Stimulated activated CD8-positive, alpha-beta memory T cell treated with anti-CD3 and anti-CD28 coated beads, Interleukin-7, amount 100 ng/mL, for 4 hours (primary cell): ENCODE results near the gene SAMHD1.
"Not testable (repeated sequence)": the region's sequence is repeated elsewhere in the genome, so short reads cannot be mapped to it uniquely, and the experiment has no call there.

Source experiments
- DNase-seq, 2 donors: peaks; one replicate each; pipeline ENCODE4 v3.0.0-alpha.2; 2020; ENCODE audit warnings: low read depth in 2 of 2

Gene SAMHD1

DNA sequence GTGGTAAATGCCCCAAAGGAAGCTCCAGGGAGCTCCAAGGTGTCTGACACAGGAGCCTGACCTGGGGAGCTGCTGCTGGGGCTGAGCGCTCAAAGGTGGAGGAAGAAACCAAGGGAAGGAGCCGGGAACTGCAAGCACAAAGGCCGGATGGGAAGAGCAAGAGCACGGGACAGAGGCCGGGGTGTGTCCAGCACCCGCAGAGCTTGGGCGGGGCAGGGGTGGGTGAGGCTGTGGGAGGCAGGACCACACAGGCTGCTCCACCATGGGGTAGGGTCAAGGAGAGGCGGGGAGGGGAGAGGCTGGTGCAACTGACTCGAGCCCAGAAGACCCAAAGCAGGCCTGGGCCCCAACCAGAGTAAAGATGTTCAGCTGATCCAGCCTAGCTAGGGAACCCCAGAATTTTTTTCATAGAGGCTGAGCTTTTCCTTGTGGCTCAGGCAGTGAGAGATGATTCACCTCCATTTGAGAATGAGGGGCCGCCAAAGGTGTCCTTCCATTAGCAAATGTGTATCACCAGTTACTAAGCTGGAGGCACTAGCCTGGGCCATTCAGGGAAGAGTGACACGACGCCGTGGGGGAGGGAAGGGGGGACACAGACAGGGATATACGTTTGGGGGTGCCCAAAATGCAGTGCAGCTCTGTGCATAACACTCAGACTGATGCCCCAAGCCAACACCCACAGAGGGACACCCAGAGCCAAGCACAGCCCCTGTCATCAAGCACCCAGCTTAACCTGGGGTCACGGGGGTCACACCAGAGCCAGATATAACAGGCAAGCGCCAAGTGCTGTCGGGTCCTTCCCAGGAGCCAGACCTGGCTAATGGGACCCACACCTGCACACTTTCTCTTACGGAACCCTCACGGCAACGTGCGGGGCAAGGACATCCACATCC lies 96.9 kb downstream of the SAMHD1 start:
- no peak for DNase-seq

DNA sequence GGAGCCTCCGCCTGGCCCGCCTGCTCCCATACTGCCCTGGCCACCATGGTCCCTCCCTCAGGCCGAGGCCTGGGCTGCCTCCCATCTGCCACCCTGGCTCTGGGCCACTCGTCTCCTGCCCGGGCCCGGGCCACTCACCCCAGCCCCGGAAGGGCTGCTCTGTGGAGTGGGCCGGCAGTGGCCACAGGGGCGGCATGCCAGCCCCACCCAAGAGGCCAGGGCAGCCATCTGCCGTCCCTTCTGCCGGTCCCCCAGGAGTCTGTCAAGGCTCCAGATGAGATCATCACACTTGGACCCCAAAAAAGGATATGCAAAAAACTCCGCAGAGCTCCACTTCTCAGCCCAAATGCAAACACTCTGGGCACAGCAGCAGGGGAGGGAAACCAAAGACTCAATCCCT lies 99.3 kb downstream of the SAMHD1 start:
- DNase-seq: no peak

DNA sequence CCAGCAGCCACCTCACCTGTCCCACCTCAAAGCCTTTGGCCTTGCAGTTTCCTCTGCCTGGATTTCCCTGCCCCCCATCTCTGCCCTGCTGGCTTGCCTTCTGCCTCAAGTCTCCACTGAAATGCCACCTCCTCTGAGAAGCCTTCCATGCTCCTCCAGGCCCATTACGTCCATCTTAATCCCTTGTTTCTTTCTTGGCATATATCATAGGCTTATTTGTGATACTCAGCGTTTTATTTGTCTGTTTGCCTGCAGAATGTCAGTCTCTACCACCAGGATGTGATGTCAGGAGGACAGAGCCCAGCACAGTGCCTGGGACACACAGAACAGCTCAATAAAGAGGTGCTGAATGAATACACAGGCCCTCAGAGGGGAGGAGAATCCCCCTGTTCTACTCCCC lies 100.0 kb downstream of the SAMHD1 start:
- DNase-seq: no peak

DNA sequence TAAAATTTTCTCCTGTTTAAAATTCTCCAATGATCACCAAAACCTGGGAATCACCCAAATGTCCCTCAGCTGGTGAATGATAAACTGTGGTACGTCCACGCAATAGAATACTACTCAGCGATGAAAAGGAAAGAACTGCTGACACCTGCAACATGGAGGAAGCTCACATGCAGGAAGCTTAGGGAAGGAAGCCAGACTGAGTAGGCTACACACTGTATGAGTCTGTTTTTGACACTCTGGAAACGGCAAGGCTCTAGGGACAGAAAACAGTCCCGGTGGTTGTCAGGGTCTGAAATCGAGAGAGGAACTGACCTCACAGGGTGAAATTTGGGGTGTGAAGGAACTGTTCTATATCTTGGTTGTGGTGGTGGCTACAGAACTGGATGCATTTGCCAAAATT lies 100.7 kb downstream of the SAMHD1 start:
- no peak for DNase-seq

DNA sequence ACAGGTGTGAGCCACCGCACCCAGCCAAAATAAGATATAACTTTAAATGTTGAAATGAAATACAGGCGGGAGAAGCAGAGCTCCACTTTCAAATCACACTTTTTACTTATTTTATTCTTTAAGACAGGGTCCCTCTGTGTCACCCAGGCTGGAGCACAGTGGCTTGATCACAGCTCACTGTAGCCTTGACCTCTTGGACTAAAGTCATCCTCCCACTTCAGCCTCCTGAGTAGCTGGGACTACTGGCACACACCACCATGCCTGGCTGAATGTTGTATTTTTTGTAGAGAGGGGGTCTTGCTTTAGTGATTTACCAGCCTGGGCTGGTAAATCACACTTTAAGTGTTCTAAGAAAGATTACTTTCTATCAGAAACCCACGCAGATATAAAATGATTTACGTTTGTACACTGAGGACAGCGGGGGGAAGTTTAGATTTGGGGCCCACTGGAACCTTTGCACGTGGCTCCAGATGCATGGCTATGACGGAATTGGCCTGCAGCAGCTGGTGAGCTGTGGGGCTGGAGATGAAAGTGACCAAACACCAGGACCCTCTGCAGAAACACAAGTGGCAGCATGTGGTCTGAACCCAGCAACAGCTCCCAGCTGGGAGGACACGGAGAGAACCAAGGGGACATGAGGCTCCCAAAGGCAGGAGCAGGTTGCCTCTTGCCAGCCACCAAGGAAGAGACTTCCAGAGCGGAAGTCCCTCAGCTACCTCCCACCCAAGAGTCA lies 102.0 kb downstream of the SAMHD1 start:
- no peak for DNase-seq

DNA sequence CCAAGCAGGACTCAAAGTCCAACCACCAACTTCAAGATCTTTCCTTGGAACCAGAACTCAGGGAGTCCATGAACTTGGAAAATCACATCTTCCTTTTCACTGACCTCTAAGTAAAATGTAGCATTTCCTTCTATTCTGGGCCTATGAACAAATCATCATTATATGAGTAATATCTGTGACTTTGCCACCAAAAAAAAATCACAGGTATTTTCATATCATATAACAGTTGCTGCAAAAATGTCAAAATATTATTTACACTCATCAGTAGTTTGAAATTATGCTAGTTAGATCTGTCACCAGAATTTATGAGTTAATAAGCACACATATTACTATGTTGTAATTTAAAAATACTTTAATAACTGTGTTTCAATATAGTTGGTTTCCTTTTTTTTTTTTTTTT lies 102.8 kb downstream of the SAMHD1 start:
- no peak for DNase-seq

DNA sequence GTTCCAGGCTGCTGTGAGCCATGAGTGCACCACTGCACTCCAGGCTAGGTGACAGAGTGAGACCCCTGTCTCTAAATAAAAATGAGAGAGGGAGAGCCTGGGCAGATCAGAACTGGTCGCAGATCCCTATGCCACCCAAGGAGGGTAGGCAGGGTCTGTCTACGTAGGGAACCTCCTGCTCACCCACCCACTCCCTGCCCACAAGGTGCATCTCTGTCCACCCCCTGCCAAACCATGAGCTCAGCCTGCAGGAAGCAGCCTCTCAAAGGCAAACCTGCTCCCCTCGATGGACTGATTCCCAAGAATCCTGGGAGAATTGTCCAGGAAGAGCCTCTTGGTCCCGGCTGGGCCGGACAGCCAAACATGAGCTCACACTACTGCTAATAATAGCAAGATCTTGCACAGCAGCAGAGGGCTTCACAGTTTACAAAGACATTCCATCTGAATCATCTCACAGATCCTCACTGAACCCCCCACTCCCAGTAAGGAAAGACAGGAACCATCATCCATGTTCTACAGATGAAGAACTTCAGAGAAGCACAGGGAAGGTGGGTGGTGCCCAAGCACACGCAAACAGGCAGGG lies 103.3 kb downstream of the SAMHD1 start:
- no peak for DNase-seq

DNA sequence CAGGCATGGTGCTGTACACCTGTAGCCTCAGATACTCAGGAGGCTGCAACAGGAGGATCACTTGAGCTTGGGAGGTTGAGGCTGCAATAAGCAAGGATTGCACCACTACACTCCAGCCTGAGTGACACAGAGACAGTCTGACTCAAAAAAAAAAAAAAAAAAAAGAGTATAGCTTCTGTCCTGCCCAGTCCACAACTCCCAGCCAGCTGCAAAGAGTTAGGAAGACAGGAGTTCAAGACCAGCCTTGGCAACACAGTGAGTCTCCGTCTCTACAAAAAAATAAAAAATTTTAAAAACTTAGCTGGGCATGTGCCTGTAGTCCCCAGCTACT lies 103.8 kb downstream of the SAMHD1 start:
- no peak for DNase-seq

DNA sequence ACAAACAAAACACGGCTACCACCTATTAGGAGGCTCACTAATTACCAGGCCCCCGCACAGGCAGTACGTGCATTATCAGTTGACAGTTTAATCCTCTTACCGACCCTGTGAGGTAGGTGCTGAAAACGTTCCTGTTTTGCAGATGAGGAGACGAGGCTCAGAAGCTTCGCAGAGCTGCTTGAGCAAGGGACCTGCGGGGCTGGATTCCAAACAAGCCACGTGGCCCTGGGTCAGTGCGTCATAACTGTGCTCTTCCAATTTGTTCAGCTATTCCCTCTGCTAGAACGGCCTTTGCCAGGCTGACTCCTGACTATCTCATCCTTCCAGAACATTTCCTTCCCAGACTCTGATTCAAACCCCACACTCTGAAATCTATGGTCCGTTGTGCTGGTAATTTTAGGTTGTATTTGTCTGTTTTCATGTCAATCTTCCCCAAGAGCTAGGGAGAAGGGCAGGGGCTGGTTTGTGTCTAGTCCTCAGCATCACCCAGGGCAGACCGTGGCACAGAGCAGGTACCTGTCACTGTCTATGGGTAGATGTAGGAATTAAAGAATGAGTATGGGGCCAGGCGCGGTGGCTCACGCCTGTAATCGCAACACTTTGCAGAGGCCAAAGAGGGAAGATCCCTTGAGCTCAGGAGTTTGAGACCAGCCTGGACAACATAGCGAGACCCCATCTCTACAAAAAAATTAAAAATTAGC lies 104.3 kb downstream of the SAMHD1 start:
- DNase-seq: no peak

DNA sequence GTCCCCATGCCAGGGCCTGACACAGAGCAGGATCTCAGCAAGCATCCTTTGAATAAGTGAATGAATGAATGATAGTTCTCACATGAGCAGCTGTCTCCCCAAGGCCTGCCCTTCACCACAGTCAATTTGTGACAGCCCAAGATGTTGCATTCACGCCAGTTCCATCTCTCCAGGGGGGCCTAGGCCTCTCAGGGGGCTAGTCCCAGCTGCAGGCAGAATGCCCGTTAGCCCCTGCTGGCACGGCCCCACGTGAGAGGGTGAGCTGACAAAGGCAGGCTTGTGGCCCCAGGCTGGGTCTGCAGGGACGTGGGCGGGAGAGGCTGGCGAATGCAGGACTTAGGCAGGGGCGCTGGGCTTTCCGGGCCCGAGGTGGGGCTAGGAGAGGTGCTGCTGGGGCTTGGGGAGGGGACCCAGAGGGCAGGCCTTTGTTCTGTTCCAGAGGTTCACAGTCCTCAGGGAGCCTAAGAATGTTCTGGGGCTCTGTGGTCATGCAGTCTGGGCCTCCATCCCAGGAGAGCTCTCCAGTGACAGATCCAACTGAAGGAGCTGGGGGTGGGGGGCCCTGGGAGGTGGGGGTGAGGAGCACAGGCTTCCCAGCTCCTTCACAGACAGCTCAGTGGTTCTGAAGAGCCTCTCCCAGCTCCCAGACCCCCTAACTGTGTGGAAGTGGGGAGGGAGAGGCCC lies 106.1 kb downstream of the SAMHD1 start:
- DNase-seq: no peak

DNA sequence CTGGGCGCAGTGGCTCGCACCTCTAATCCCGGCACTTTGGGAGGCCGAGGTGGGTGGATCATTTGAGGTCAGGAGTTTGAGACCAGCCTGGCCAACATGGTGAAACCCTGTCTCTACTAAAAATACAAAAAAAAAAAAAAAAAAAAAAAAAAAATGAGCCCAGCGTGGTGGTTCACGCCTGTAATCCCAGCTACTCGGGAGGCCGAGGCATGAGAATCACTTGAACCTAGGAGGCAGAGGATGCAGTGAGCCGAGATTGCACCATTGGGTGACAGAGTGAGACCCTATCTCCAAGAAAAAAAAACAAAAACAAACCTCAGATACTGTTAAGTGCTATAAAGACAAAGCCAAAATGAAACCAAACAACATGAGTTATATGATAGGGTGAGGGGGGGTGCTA lies 110.5 kb downstream of the SAMHD1 start:
- not testable (repeated sequence) for DNase-seq
